Measurements from ENCODE around the gene SLC7A8. TPM values are rescaled to one million over a fixed set of nuclear protein-coding genes. Genes with fewer than 3 reads are reported as not detected.

The SLC7A8 gene
- total RNA-seq, 1 donor, result 2.2 TPM

GRCh38 chr14:23136566-23137133, 46.8 kb downstream of the SLC7A8 start:
- DNase-seq (ENCODE audit: low read depth in 2 of 3, low spot score in 2 of 3), result no peak

DNA sequence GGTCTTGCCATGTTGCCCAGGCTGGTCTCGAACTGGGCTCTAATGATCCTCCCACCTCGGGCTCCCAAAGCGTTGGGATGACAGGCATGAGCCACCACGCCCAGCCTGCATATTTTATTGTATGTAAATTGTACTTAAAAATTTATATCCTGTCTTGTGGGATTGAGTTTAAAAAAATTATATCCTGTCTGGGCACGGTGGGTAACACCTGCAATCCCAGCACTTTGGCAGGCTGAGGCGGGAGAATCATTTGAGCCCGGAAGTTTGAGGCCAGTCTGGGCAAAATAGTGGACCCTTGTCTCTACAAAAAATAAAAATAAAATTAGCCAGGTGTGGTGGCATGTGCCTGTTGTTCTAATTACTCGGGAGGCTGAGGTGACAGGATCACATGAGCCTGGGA, 50.5 kb downstream of the SLC7A8 start:
- no peak for DNase-seq (ENCODE audit: low read depth in 2 of 3, low spot score in 2 of 3)

DNA sequence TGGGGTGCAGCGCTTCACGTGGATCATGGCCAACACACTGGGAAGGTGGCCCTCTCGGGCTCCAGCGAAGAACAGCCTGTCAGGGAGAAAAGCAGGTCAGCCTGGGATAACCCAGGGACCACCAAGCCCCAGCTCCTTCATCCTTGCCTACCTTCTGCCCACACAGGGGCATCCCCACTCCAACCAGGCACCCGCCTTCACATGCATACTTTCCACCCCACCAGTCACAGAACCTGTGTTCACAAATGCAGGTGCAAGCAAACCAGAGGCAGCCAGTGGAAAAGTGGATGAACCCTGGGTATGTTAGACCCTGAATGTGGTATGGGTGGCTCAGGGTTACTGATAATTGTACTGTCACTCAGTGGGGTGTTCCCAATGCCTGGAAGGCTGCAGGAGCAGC, 52.0 kb downstream of the SLC7A8 start:
- DNase-seq (ENCODE audit: low read depth in 2 of 3, low spot score in 2 of 3), result no peak

GRCh38 chr14:23130871-23131270, 52.6 kb downstream of the SLC7A8 start:
- DNase-seq (ENCODE audit: low read depth in 2 of 3, low spot score in 2 of 3), result no peak

- no peak for DNase-seq (ENCODE audit: low read depth in 2 of 3, low spot score in 2 of 3)
Observed at GRCh38 chr14:23129759-23130316, 53.6 kb downstream of the SLC7A8 start.

DNA sequence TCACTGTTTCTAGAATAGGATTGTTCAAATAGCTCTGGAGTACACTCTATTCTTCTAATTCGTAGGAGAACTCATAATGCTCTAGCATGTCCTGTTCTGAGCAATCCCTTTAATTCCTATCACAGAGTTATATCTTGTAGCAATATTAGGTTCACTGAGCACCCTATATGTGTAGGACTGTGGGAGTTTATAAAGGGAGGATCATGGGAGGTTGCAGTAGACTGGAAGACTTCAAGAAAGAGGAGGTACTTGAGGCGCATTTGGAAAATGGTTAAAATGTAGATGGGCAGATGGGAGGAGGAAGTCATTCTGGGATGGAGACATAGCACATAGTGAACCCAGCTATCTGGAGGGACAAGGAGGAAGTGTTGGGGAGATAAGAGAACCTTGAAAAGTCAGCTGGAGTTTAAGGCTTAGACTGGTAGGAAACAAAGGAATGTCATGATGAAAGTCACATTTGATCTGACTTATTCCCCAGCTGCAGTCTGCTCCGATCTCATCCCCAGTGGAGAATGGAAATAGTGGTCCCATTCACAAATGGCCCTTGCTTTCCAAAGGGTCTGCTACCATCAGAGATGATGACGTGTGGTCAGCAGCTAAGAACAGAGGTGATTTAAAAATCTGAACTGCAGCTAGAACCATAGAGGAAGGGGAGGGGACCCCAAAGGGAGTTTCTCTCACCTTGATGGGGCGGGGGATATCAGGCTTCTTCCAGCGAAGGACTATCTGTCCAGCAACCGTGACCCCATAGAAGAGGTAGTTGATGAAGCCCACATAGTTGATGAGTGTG, 54.3 kb downstream of the SLC7A8 start:
- no peak for DNase-seq (ENCODE audit: low read depth in 2 of 3, low spot score in 2 of 3)

GRCh38 chr14:23127861-23128260, 55.6 kb downstream of the SLC7A8 start:
- no peak for DNase-seq (ENCODE audit: low read depth in 2 of 3, low spot score in 2 of 3)

DNA sequence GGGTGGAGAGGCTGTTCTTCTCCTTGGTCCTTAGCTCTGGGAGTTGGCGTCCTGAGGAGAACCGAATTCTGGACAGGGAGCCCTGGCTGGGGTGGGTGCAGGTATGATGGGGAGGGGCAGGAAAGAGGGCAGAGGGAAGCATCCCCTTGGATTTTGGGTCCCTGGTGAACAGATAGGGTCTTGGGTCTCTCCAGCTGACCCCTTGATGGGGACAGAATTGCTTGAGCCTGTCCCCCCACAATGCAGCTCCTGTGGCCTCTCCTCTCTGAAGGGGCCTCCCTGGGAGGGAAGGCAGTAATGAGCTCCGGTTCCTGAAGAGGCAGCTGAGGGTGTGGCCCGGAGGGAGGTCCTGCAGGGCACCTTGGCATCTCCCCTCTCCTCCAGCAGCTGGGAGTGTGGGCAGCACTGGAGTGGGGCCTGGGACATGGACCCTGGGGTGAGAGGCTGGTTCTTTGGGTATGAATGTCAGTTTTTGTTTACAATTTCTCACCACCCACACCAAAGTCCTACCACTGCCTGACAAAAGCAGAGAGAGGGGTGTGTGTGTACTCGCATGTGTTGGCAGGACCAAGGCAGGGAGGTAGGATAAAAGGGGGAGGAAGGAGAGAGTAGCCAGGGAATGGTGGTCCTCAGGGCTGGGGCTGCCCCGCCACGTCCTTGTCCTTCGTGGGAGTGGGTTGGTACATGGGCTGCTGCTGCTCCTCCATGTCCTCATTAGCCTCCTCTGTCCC, 56.7 kb downstream of the SLC7A8 start:
- no peak for DNase-seq (ENCODE audit: low read depth in 2 of 3, low spot score in 2 of 3)

DNA sequence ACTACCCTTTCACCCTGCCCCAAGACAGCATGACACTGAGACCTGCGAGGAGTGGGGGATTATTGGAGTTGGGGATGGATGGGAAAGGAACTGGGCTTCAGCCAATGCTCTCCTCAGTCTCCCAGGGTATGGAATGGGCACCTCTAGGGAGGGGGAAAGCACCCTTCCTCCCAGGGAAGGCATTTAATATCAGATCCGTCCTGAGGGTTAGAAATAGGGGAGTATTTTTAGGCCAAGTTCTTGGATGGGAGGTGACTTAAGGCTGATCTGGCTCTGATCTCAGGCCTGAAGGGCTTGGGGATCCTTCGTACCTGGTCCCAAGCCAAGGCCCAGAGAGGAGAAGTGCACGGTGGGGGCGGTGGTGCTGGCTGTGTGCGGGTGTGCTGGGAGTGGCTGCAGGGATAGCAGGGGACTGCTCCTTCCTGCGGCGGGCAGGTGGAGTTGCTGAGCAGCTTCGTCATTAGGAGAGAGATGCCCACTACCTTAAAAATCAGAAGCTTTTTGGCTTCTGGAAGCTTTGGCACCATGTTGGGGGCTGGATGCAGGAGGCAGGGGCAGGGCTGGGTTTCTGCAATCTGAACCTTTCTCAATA, 57.4 kb downstream of the SLC7A8 start:
- no peak for DNase-seq (ENCODE audit: low read depth in 2 of 3, low spot score in 2 of 3)

DNA sequence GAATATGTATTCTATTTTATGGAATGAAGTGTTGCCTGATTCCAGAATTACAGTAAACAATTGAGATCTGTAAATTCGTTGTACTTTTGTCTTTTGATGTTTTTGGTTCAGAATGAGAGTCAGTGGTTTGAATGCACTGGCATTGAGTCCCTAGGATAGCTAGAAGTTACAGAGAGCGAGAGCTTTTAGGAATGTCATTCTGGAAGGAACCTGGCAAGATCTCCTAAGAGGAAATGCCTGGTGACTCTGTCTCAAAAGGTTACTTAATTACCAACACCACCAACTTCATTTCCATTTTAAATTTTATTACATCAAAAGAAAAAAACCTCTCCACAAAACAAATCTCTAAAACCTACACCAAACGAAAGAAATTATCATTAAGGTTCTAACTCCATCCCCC, 58.4 kb downstream of the SLC7A8 start:
- no peak for DNase-seq (ENCODE audit: low read depth in 2 of 3, low spot score in 2 of 3)

DNA sequence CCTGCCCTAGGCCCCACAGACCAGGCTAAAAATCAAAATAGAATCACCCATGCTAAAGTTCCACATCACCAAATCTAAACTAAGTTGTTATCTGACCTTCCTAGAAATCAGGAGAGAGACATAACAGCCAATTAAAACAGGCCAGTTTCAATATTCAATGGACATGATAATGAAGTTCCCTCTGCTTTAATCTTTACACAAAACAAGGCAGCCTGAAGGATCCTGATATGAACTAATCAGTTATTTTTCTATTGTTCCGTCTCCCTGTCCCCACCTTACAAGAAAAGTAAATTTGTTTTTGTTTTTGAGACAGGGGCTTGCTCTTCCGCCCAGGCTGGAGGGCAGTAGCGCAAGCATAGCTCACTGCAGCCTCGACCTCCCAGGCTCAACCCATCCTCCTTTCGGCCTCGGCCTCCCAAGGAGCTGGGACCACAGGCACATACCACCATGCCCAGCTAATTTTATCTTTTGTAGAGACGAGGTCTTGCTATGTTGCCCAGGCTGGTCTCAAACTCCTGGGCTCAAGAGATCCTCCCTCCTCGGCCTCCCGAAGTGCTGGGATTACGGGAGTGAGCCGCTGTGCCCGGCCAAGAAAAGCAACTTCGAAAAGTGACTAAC, 59.0 kb downstream of the SLC7A8 start:
- no peak for DNase-seq (ENCODE audit: low read depth in 2 of 3, low spot score in 2 of 3)

DNA sequence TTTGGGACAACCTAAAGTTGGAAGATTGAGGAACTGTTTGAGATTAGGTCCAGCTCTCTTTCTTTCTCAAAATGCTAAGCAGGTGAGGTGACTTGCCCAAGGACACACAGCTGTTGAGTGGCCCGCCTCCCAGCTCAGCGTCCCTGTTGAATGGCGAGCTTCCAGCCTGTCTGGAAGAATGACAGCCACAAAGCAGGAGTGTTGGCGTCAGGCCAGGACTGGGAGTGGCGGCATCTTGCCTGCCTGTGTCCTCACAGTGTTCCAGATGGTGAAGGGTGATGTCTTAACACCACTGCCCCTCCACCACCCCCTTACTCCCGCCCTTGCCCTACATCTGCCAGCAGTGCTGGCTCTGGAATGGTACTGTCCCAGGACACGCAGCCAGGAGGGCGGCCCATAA, 60.0 kb downstream of the SLC7A8 start:
- DNase-seq (ENCODE audit: low read depth in 2 of 3, low spot score in 2 of 3), result no peak

DNA sequence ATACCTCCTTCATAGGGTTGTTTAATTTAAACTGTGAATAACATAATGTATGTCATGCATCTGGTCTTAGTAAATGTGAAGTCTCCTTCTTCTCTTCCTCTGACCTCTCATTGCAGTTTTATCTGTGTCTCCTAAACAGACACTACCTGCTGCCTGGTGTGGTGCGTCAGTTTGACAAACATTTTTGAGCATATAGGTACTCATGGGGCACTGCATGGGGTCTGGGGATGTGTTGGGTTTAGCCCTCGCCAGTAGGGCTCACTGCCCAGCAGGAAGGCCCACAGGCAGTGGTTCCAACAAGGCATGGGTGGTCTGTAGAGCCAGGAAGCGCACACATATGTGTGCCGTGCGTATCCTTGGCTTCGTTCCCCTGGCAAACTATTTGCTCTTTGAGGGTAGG, 61.4 kb downstream of the SLC7A8 start:
- no peak for DNase-seq (ENCODE audit: low read depth in 2 of 3, low spot score in 2 of 3)

GRCh38 chr14:23121361-23121771, 62.1 kb downstream of the SLC7A8 start:
- no peak for DNase-seq (ENCODE audit: low read depth in 2 of 3, low spot score in 2 of 3)

DNA sequence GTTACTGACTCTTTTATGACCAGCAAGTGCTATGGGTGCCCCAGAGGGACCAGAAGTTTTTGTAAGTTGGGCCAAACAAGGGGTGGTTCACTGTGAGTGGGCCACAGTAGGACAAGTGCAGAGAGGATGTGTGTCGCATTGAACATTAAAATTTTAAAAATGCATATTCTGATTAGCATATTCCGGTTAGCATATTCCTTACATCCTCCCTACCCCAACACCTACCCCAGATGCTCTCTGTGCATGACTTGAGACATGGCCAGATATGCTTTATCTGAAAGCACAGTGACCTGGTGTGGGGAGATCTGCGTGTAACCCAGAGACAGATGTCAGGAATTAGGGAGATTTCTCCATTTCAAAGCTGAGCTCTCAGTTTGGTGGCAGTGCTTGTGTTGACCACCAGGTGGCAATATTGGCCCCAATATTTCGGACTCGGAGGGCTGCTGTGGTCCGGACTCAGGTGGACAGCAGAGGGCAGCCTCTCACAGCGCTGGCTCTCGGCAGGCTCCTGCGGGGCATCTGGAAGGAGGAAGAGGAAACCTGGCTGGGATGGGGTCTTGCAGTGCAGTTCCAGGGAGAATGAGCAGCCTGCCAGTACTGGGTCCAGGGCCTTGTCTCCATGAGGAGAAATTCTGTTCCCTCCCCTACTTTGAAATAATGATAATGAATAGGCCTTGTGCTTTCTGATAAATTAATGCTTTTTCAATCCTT, 62.8 kb downstream of the SLC7A8 start:
- DNase-seq (ENCODE audit: low read depth in 2 of 3, low spot score in 2 of 3), result peak; percentile 65 to 90 (median 86)

DNA sequence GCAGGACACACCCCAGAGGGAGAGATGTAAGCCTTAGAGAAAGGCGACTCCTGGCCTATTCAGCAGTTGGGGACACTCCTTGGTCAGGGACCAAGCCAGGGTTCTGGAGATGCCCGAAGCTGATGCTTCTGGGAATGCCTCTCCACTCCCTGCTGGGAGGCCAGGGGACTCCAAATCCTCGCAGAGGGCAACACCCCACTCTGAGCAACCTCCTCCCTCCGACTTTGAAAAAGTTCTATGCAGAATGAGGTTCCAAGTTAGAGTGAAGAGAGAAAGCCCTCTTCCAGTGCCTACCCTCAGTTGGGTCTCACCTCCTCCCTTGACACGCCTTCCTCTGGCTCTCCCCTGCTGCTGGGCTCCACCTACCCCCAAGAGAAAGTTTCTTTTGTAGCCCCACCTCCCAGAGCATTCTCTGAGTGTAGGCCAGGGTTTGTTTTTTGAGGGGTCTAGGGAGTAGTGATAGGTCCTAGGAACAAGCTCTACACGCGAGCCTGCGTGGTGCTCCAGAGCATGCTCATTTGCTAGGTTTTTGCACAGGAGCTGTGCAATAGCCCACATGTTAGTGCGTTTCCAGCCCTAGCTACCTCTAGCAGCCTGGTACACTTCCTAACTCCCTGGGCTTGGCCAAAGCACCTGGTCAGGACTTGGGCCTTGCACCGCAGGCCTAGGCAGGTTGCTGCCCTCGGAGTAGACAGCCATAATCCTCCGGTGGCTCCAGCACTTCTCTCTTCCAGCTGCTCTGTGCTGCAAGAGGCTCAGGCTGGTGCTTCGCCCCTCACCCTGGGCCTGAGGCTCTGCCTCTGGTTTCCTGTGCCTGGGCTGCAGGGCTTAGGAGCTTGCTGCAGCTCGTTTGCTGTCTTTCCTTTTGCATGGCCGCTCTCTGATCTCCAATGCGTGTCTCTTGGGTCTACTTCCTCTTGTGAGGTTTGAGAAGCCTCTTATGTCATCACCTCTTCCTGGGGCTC, 63.8 kb downstream of the SLC7A8 start:
- DNase-seq (ENCODE audit: low read depth in 2 of 3, low spot score in 2 of 3), result peak; percentile 23 to 63 (median 42)

DNA sequence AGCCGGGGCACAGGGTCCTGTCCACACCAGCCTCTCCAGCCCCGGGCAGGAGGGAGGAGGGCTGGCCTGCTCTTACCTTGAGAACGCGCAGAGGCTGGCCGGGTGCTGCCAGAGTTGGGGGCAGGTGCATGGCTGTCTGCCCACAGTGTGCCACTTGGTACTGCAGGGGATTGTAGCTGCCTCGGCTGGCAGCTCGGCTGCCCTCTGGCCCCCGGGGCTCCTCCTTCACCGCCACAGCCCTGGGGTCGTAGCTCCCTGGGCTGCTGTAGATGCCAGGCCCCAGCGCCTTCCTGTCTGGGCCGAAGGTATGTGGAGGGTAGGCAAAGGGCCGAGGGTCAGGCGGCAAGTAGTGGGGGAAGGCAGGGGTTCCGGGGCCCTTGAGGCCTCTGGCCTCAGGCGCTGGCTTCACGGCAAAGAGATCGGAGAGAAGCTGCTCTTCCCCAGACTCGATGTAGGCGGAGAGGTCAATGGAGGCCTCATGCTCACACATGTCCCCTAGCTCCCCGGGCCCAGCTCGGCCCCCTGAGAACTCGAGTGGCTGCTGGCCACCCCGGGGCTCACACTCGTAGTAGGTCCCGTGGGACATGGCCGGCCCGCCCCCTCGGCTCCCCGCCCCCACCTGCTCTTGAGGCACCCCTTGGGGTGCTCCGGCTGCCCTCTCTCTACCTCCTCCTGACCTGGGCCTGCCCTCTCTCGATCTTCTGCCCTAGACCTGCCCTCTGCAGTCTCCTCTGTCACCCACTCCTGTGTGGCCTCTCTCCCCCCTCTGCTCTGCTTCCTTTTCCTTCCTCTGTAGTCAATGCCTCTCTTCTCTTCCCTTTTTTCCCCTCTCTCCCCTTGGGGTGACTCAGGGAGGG, 64.7 kb downstream of the SLC7A8 start, which contains the start of gene CEBPE:
CEBPE (minus strand) TSS at position 750 of the 857 bp plus-strand sequence; CDS start at position 586, 164 bp downstream.
- no peak for DNase-seq (ENCODE audit: low read depth in 2 of 3, low spot score in 2 of 3)
